ENCODE measurements around the gene STEAP1. TPM values are rescaled to one million over a fixed set of nuclear protein-coding genes. Genes with fewer than 3 reads are reported as not detected.

STEAP1 gene
- polyA plus RNA-seq, 3 donors: not detected

- H3K27ac ChIP-seq (ENCODE audit: low read depth in 1 of 2, low read length in 2 of 2): no peak overlapping the region
- H3K4me2 ChIP-seq (replicated peaks; ENCODE audit: extremely low read depth, low read length, poor library complexity, severe bottlenecking): no peak overlapping the region
- WGBS (ENCODE audit: insufficient coverage): 80% methylated on average over 1 of the region's 2 CpGs
- TF ChIP-seq CTCF (IDR thresholded peaks at IDR 0.05): no peak
- no peaks in the 10 kb centered on the region for H4K20me1 ChIP-seq (ENCODE audit: insufficient read depth, low read length)
- no peak overlapping the region for H3K27ac Mint-ChIP-seq
- no peak overlapping the region for H3K9ac ChIP-seq (ENCODE audit: insufficient read depth, low read length, poor library complexity, severe bottlenecking)
- H3K4me3 Mint-ChIP-seq: no peak overlapping the region
- no peak overlapping the region for H3K4me3 ChIP-seq (replicated peaks in 1 of 3; ENCODE audit: low read depth in 2 of 3, low read length in 3 of 3)
- H3K27me3 Mint-ChIP-seq (ENCODE audit: low read depth in 3 of 3): no peaks in the 10 kb centered on the region
- no peaks in the 10 kb centered on the region for H3K36me3 Mint-ChIP-seq
- H3K4me1 Mint-ChIP-seq: no peaks in the 10 kb centered on the region
- peaks cover 0 to 3% (median 2%) of the 10 kb centered on the region in 7 donors for H3K9me3 Mint-ChIP-seq
- H3K36me3 ChIP-seq (replicated peaks in 1 of 2; ENCODE audit: control insufficient read depth in 1 of 2, insufficient read depth in 2 of 2, low read length in 2 of 2): no peaks in the 10 kb centered on the region
- no peaks in the 10 kb centered on the region for H3K9me3 ChIP-seq (replicated peaks in 1 of 2; ENCODE audit: control insufficient read depth in 1 of 2, insufficient read depth in 1 of 2, low read length in 2 of 2)
- no peaks in the 10 kb centered on the region for H3K4me1 ChIP-seq (ENCODE audit: control insufficient read depth in 1 of 2, insufficient read depth in 2 of 2, low read length in 2 of 2)
- no peak for DNase-seq
- no peak overlapping the region for H2AFZ ChIP-seq (ENCODE audit: insufficient read depth, low read depth, low read length, poor library complexity, severe bottlenecking)
- intact Hi-C loops (cut with micrococcal nuclease): no loop called here
- H3K79me2 ChIP-seq (ENCODE audit: insufficient read depth, low read length): no peaks in the 10 kb centered on the region
- H3K27me3 ChIP-seq (ENCODE audit: control insufficient read depth in 2 of 2, insufficient read depth in 2 of 2, low read length in 2 of 2): no peaks in the 10 kb centered on the region
These were observed 47.4 kb downstream of the STEAP1 start for GRCh38 chr7:90201500-90202195.

- Mint-ChIP-seq H3K9me3 (peaks cover 0 to 12% (median 2%) of the 10 kb centered on the region in 7 donors), H3K27me3 (ENCODE audit: low read depth in 3 of 3) (peaks cover 7 to 24% (median 20%) of the 10 kb centered on the region in 3 donors), H3K4me1 (peaks cover 11% of the 10 kb centered on the region), H3K36me3 (no peaks in the 10 kb centered on the region), H3K4me3 (no peak overlapping the region), H3K27ac (peak overlapping the region in 1 of 7 donors; percentile 18)
- Histone ChIP-seq H3K36me3 (replicated peaks in 1 of 2; ENCODE audit: control insufficient read depth in 1 of 2, insufficient read depth in 2 of 2, low read length in 2 of 2) (no peaks in the 10 kb centered on the region), H4K20me1 (ENCODE audit: insufficient read depth, low read length) (no peaks in the 10 kb centered on the region), H3K9me3 (replicated peaks in 1 of 2; ENCODE audit: control insufficient read depth in 1 of 2, insufficient read depth in 1 of 2, low read length in 2 of 2) (peaks cover 0 to 4% of the 10 kb centered on the region in 2 donors), H3K4me1 (ENCODE audit: control insufficient read depth in 1 of 2, insufficient read depth in 2 of 2, low read length in 2 of 2) (peaks cover 6 to 14% of the 10 kb centered on the region in 2 donors), H2AFZ (ENCODE audit: insufficient read depth, low read depth, low read length, poor library complexity, severe bottlenecking) (no peak overlapping the region), H3K27me3 (ENCODE audit: control insufficient read depth in 2 of 2, insufficient read depth in 2 of 2, low read length in 2 of 2) (peaks cover 33 to 36% of the 10 kb centered on the region in 2 donors), H3K4me3 (replicated peaks in 1 of 3; ENCODE audit: low read depth in 2 of 3, low read length in 3 of 3) (no peak overlapping the region), H3K27ac (ENCODE audit: low read depth in 1 of 2, low read length in 2 of 2) (no peak overlapping the region), H3K9ac (ENCODE audit: insufficient read depth, low read length, poor library complexity, severe bottlenecking) (no peak overlapping the region), H3K4me2 (replicated peaks; ENCODE audit: extremely low read depth, low read length, poor library complexity, severe bottlenecking) (no peak overlapping the region), H3K79me2 (ENCODE audit: insufficient read depth, low read length) (no peaks in the 10 kb centered on the region)
- no CpG with 5 or more reads among the region's 1 CpG for whole genome bisulfite sequencing (ENCODE audit: insufficient coverage)
- no peak for DNase-seq
- TF ChIP-seq CTCF (IDR thresholded peaks at IDR 0.05): no peak
- intact Hi-C loops (cut with micrococcal nuclease): no loop called here
These were observed 53.7 kb downstream of the STEAP1 start for GRCh38 chr7:90207956-90208355.

Measured in CD14-positive monocyte (primary cell).